HepG2 (cell line): ENCODE data around the gene CCDC18. TPM values are rescaled to one million over a fixed set of nuclear protein-coding genes. Genes with fewer than 3 reads are reported as not detected.
A peak's percentile ranks its signal among the peaks of the same experiment; 100 is the strongest.

ENCODE experiments used
- ATAC-seq: fragments of 200-7000 bp; cut with Tn5 transposase; 3 replicates; pipeline ENCODE4 v1.9.1; 2020; ENCODE audit warnings: mild to moderate bottlenecking, moderate library complexity
- BruUV-seq: library from RNA; stranded (reverse); fragments of 400-500 nt; replicated peaks from 2 replicates; lab custom pipeline; 2021; lab: Mats Ljungman, UMichigan
- CTCF ChIA-PET: fragments of 300-600 bp; formaldehyde crosslinking; extraction: SDS; loops from one replicate; lab custom pipeline; 2021; ENCODE audit warnings: low total read pairs, inconsistent platforms, low intra/inter-chr PET ratio; lab: Yijun Ruan, JAX
- POLR2A ChIA-PET: fragments of 350-600 bp; sonication (Branson Sonifier 250); formaldehyde crosslinking; loops from one replicate; lab custom pipeline; 2020; ENCODE audit warnings: antibody characterized with exemption, inconsistent platforms; lab: Yijun Ruan, JAX
- DNase-seq: peaks from one replicate; pipeline ENCODE4 v3.0.0-alpha.2; 2015; ENCODE audit warnings: low spot score
- FAIRE-seq: peaks from 3 replicates; lab custom pipeline; 2011; peaks lifted over from hg19 to GRCh38; lab: Jason Lieb, UNC
- H2AFZ ChIP-seq: one replicate; pipeline ENCODE4 v1.6.1; 2011; ENCODE audit warnings: low read length, inconsistent platforms
- H3K27ac ChIP-seq: fragments of 300-600 bp; 3 replicates; pipeline ENCODE4 v1.8.0; 2011; ENCODE audit warnings: mixed run types, mild to moderate bottlenecking, mixed read lengths, low read length, inconsistent platforms; ENCODE audit not compliant: insufficient read depth; ENCODE audit errors: extremely low read length
- H3K27me3 ChIP-seq, 2 experiments: fragments of 200-600 bp in 1 of 2; 2 replicates in 1 of 2; 3 replicates in 1 of 2; pipeline versions ENCODE4 v1.6.0 to v1.8.0; 2011; ENCODE audit warnings: low read length in 2 of 2, mild to moderate bottlenecking in 2 of 2, moderate library complexity in 2 of 2, inconsistent platforms in 1 of 2; ENCODE audit not compliant: insufficient read depth in 2 of 2, control insufficient read depth in 1 of 2
- H3K36me3 ChIP-seq, 2 experiments: fragments of 200-600 bp in 1 of 2; replicated peaks in 1 of 2; 2 replicates in 1 of 2; 3 replicates in 1 of 2; pipeline versions ENCODE4 v1.5.1 to v1.8.0; 2011; ENCODE audit warnings: low read length in 2 of 2, inconsistent platforms in 1 of 2; ENCODE audit not compliant: insufficient read depth in 2 of 2, control insufficient read depth in 1 of 2
- H3K4me1 ChIP-seq: 2 replicates; pipeline ENCODE4 v1.5.1; 2012; ENCODE audit warnings: low read length, inconsistent platforms; ENCODE audit not compliant: insufficient read depth
- H3K4me2 ChIP-seq: 2 replicates; pipeline ENCODE4 v1.6.0; 2011; ENCODE audit warnings: low read depth, low read length, inconsistent platforms
- H3K4me3 ChIP-seq, 3 experiments: fragments of 200-600 bp in 1 of 3; sonication (generic), shearing (Covaris generic) in 1 of 3; replicated peaks in 1 of 3; 2 replicates each; pipeline ENCODE4 v1.5.1; 2011 to 2016; ENCODE audit warnings: low read length in 3 of 3, inconsistent platforms in 2 of 3, low read depth in 2 of 3, mild to moderate bottlenecking in 2 of 3, control low read depth in 1 of 3, mixed read lengths in 1 of 3; ENCODE audit not compliant: insufficient read depth in 1 of 3
- H3K79me2 ChIP-seq: one replicate; pipeline ENCODE4 v1.6.1; 2011; ENCODE audit warnings: low read length, inconsistent platforms; ENCODE audit not compliant: insufficient read depth
- H3K9ac ChIP-seq: 2 replicates; pipeline ENCODE4 v1.6.0; 2011; ENCODE audit warnings: mild to moderate bottlenecking, low read depth, low read length, inconsistent platforms; ENCODE audit not compliant: insufficient read depth
- H3K9me3 ChIP-seq: 2 replicates; pipeline ENCODE4 v1.5.1; 2012; ENCODE audit warnings: mild to moderate bottlenecking, low read length
- H4K20me1 ChIP-seq: 2 replicates; pipeline ENCODE4 v1.6.0; 2011; ENCODE audit warnings: inconsistent platforms, mild to moderate bottlenecking, low read length, moderate library complexity; ENCODE audit not compliant: insufficient read depth
- BRCA1 ChIP-seq: sonication (generic); formaldehyde crosslinking; IDR thresholded peaks from 2 replicates; pipeline ENCODE4 v1.4.0; 2020; ENCODE audit warnings: missing genetic modification reagents
- ETV6 ChIP-seq: sonication (generic); formaldehyde crosslinking; conservative IDR thresholded peaks from 2 replicates; pipeline ENCODE4 v1.4.0; 2020; ENCODE audit warnings: missing genetic modification reagents
- HOXA3 ChIP-seq: sonication (generic); formaldehyde crosslinking; IDR thresholded peaks from 2 replicates; pipeline ENCODE4 v1.5.0; 2020; ENCODE audit warnings: missing genetic modification reagents
- KDM3A ChIP-seq: IDR thresholded peaks from 2 replicates; pipeline ENCODE4 v1.6.1; 2018; ENCODE audit warnings: low read depth, missing compliant biosample characterization
- PRPF4 ChIP-seq: fragments of 200-400 bp; formaldehyde crosslinking; IDR thresholded peaks from 2 replicates; pipeline ENCODE4 v1.6.1; 2016; ENCODE audit warnings: low read length, low read depth; ENCODE audit not compliant: poor library complexity, severe bottlenecking
- REXO4 ChIP-seq: sonication (generic); formaldehyde crosslinking; IDR thresholded peaks from 2 replicates; pipeline ENCODE4 v1.8.0; 2022; ENCODE audit warnings: missing genetic modification reagents, mild to moderate bottlenecking, borderline replicate concordance
- RFX5 ChIP-seq: IDR thresholded peaks from 2 replicates; pipeline ENCODE4 v1.6.1; 2011; ENCODE audit warnings: low read depth, low read length, improper control_type of control experiment
- SMYD3 ChIP-seq: sonication (generic); formaldehyde crosslinking; IDR thresholded peaks from 2 replicates; pipeline ENCODE4 v1.8.1; 2023; ENCODE audit warnings: mild to moderate bottlenecking, missing genetic modification reagents
- SP2 ChIP-seq: sonication (generic); formaldehyde crosslinking; IDR thresholded peaks from 2 replicates; pipeline ENCODE4 v1.5.1; 2020; ENCODE audit warnings: mild to moderate bottlenecking, missing genetic modification reagents
- TFDP1 ChIP-seq: IDR thresholded peaks from 2 replicates; pipeline ENCODE4 v1.6.1; 2016; ENCODE audit warnings: missing compliant biosample characterization, missing genetic modification reagents, borderline replicate concordance
- ZNF337 ChIP-seq: sonication (generic); formaldehyde crosslinking; IDR thresholded peaks from 2 replicates; pipeline ENCODE4 v1.5.1; 2020; ENCODE audit warnings: missing genetic modification reagents, low read depth, mild to moderate bottlenecking, borderline replicate concordance
- ZNF678 ChIP-seq: sonication (generic); formaldehyde crosslinking; IDR thresholded peaks from 2 replicates; pipeline ENCODE4 v1.4.0; 2020; ENCODE audit warnings: mild to moderate bottlenecking, missing genetic modification reagents
- ZSCAN5A ChIP-seq: sonication (generic); formaldehyde crosslinking; IDR thresholded peaks from 2 replicates; pipeline ENCODE4 v1.8.0; 2022; ENCODE audit warnings: mild to moderate bottlenecking, missing genetic modification reagents, borderline replicate concordance
- WGBS: methylation state at CpG from one replicate; pipeline ENCODE4 v1.1.6; 2017; ENCODE audit warnings: low lambda C conversion rate; 5-methylcytosine and 5-hydroxymethylcytosine counted together
- in situ Hi-C: cut with HindIII; loops from 2 replicates; pipeline ENCODE4 v1.10.0; 2017; ENCODE audit warnings: low pct_unique_long_range_greater_than_20kb; ENCODE audit not compliant: extremely low pct_ligation_motif_present
- intact Hi-C: fragments of 100-400 bp; cut with micrococcal nuclease; formaldehyde crosslinking; loops from one replicate; pipeline ENCODE4 v1.10.0; 2022; ENCODE audit not compliant: unreplicated experiment
- polyA plus RNA-seq, 8 experiments: library from polyadenylated mRNA; depleted of rRNA in 3 of 8; stranded (reverse) in 7 of 8; unstranded in 1 of 8; fragments of >200 nt; fragmentation: Illumina TruSeq in 4 of 8; extraction: Trizol in 4 of 8; gene quantifications; 2 replicates each; pipeline versions ENCODE4 v1.2.1 to v1.2.3, GENCODE V29; 2011 to 2016; ENCODE audit warnings: low read depth in 4 of 8, missing spikeins in 1 of 8, mixed read lengths in 1 of 8; ENCODE audit not compliant: insufficient read depth in 1 of 8
- total RNA-seq, 5 experiments: library from RNA; depleted of rRNA; stranded (reverse); fragments of >200 nt; fragmentation: Illumina TruSeq; extraction: Trizol; gene quantifications; 2 replicates each; pipeline ENCODE4 v1.2.3, GENCODE V29; 2016; ENCODE audit warnings: low read depth in 1 of 5

Gene CCDC18
- total and polyA plus RNA-seq, 2 of the 13 experiments (the other 11 are each of a cell fraction or from before 2014, with no cell fraction given): 1.9 to 18.4 TPM

- peak; percentile 95 for TF ChIP-seq TFDP1 (CRISPR knock-in tag)
- peak; percentile 71 for TF ChIP-seq HOXA3
- TF ChIP-seq SMYD3 (CRISPR knock-in tag): no peak
- peak; percentile 69 for TF ChIP-seq SP2 (CRISPR knock-in tag)
- TF ChIP-seq KDM3A (CRISPR knock-in tag): peak; percentile 61; the same call in 1 of the 2 replicates
- TF ChIP-seq ETV6 (CRISPR knock-in tag): 0 out of 2 replicates have a peak, but pooled peaks have one; percentile 20
- TF ChIP-seq ZNF678: 0 out of 2 replicates have a peak, but pooled peaks have one; percentile 57
- peak; percentile 39; the same call in 1 of the 2 replicates for TF ChIP-seq ZSCAN5A (CRISPR knock-in tag)
- TF ChIP-seq, all 625 proteins: peak for 324
Measured at GRCh38 chr1:93179886-93180722, 420 bp upstream of the CCDC18 start, which contains the start of gene TMED5 (continued).

DNA sequence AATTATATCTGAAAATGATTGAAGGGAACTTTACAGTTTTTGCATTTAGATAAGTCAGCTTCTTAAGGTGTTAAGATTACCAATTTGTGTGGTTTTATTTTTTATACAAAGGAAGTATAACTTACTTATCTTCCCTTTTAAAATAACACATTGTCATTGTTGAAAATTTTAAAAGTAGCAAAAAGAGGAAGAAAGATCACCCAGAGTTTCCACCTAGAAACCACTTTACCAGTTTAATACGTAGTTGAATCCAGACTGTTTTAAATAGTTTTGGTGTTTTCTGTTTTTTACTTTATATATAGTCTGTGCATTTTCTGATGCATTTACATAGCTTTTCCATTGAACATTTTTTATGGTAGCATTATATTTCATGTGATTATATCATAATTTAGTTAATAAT is 6.1 kb downstream of the CCDC18 start:
- peaks cover 17% of the 10 kb centered on the region for H3K79me2 ChIP-seq
- 98% methylated on average over 1 of the region's 1 CpG for WGBS
- no peak overlapping the region for H3K9ac ChIP-seq
- no TSS peak for BruUV-seq
- no peak overlapping the region for H3K4me2 ChIP-seq
- no peak overlapping the region for H2AFZ ChIP-seq
- no peaks in the 10 kb centered on the region for H3K27me3 ChIP-seq
- CTCF ChIA-PET: no interaction called here
- DNase-seq (no peak), ATAC-seq (no peak), FAIRE-seq (no peak)
- H3K4me1 ChIP-seq: peaks cover 26% of the 10 kb centered on the region
- H3K9me3 ChIP-seq: no peaks in the 10 kb centered on the region
- in situ Hi-C loops (no loop called here), intact Hi-C loops (no loop called here)
- TF ChIP-seq ZNF337 (CRISPR knock-in tag) (no peak), RFX5 (no peak), REXO4 (CRISPR knock-in tag) (no peak), PRPF4 (no peak), BRCA1 (CRISPR knock-in tag) (no peak)
- H4K20me1 ChIP-seq: no peaks in the 10 kb centered on the region
- no peaks in the 10 kb centered on the region; a peak in 2 of 5 replicates for H3K36me3 ChIP-seq
- POLR2A ChIA-PET: no interaction called here
- H3K27ac ChIP-seq: no peak overlapping the region
- no peak overlapping the region for H3K4me3 ChIP-seq
